BLaER1 (cell line): ENCODE measurements around the gene LCORL.

Experiments used
- H3K27ac ChIP-seq: shearing (Covaris generic); formaldehyde crosslinking; 2 replicates; pipeline ENCODE4 v1.8.1; 2022
- H3K27me3 ChIP-seq: shearing (Covaris generic); formaldehyde crosslinking; 2 replicates; pipeline ENCODE4 v1.8.1; 2022
- H3K36me3 ChIP-seq: shearing (Covaris generic); formaldehyde crosslinking; 2 replicates; pipeline ENCODE4 v1.8.1; 2022
- H3K4me1 ChIP-seq: shearing (Covaris generic); formaldehyde crosslinking; 2 replicates; pipeline ENCODE4 v1.8.1; 2022
- H3K4me2 ChIP-seq: shearing (Covaris generic); formaldehyde crosslinking; 2 replicates; pipeline ENCODE4 v1.8.1; 2022
- H3K4me3 ChIP-seq: shearing (Covaris generic); formaldehyde crosslinking; 2 replicates; pipeline ENCODE4 v1.8.1; 2022
- H3K9ac ChIP-seq: shearing (Covaris generic); formaldehyde crosslinking; 2 replicates; pipeline ENCODE4 v1.8.1; 2022
- H3K9me3 ChIP-seq: shearing (Covaris generic); formaldehyde crosslinking; 2 replicates; pipeline ENCODE4 v1.8.1; 2022
- H4K20me1 ChIP-seq: shearing (Covaris generic); formaldehyde crosslinking; 2 replicates; pipeline ENCODE4 v1.8.1; 2022
- Cebpa-rat ChIP-seq: shearing (Covaris generic); IDR thresholded peaks from 2 replicates; pipeline ENCODE4 v1.8.1; 2022

Gene LCORL

DNA sequence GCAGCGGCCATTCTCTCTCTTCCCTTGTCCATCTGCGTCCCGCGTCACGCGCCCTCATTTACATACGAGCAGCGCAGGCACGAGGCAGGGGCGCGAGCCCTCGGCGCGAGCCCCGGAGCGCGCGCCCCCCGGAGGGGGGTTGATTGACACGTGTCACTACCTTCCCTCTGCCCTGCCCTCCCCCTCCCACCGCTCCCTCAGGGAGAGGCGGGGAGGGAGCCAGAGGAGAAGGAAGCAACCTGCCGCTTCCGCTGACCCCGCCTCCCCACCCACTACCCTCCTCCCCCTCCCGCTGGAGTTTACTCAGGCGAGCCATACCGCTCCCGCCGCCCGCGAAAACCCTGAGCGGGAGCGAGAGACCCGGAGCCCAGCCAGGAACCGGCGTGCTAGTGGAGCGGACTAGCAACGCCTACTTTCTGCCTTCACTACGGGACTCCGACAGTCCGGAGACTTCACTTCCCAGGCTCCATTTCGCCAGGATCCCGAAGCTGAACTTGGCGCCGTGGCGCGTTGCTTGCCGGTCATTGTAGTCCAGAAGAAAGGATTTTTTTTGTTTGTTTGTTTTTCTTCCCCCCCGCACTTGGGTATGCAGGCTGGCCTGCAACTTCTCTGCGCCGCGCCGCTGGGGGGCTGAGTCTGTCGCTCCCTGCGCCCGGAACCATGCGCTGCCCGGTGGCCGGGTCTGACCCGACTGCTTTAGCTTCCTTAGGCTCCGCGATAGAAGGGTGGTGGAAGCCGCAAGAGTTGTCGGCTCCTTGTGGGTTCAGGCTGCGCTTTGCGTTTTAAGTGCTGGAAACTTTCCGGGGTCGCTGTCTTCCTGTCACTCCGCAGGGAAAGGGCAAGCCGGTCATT lies at the start of gene LCORL:
LCORL (minus strand) TSS at position 36 of the 852 bp plus-strand sequence; CDS start at position 32, 4 bp downstream.
- Histone ChIP-seq H3K9me3 (no peaks in the 10 kb centered on the region), H3K36me3 (no peaks in the 10 kb centered on the region), H3K4me2 (peak within 1 kb of the TSS; percentile 96), H3K27ac (peak within 1 kb of the TSS; percentile 98), H3K4me3 (peak within 1 kb of the TSS; percentile 99), H4K20me1 (peaks cover 38% of the 10 kb centered on the region), H3K9ac (peak within 1 kb of the TSS; percentile 97), H3K27me3 (peaks cover 12% of the 10 kb centered on the region), H3K4me1 (peaks cover 28% of the 10 kb centered on the region)
- TF ChIP-seq Cebpa-rat, result no peak

DNA sequence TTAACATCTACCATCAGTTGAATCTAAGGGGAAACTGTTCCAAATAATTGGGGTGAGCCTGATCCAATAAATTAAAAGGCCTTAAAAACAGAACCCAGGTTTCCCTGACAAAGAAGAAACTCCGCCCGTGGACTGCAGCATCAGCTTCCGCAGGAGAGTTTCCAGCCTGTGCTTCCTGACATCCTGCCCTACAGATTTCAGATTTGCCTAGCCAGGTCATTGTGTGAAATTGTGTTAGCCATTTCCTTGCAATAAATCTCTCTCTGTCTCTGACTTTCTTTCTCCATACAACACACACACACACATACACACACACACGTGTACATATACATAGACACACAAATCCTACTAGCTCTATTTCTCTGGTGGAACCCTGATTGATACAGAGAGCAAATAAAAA lies 48.3 kb upstream of the LCORL start:
- Histone ChIP-seq H3K27ac (no peak overlapping the region), H3K27me3 (no peaks in the 10 kb centered on the region), H3K4me1 (no peaks in the 10 kb centered on the region), H3K9me3 (no peaks in the 10 kb centered on the region), H3K4me3 (no peak overlapping the region), H3K4me2 (no peak overlapping the region), H3K9ac (no peak overlapping the region), H3K36me3 (no peaks in the 10 kb centered on the region), H4K20me1 (no peaks in the 10 kb centered on the region)
- TF ChIP-seq Cebpa-rat, result no peak

DNA sequence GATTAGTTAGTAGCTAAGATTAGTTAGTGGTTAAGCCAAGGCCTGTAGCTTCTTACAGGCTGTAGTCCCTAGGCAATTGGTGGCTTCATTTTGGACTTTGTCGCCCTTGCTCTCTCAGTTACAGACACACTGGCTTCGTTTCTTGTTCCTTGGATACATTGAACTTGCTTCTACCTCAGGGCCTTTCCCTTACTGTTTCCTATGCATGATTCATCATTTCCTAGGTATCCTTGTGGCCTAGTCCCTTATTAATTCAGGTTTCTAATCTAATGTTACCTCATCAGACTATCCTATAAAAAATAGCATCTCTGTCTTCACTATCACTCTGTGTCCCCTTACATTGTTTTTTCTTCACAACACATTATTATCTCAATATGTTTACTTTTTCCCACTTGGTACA lies 45.5 kb upstream of the LCORL start:
- no peak for TF ChIP-seq Cebpa-rat
- peaks cover 15% of the 10 kb centered on the region; the same call in 1 of the 2 replicates for H3K9me3 ChIP-seq
- H3K9ac ChIP-seq, result no peak overlapping the region

DNA sequence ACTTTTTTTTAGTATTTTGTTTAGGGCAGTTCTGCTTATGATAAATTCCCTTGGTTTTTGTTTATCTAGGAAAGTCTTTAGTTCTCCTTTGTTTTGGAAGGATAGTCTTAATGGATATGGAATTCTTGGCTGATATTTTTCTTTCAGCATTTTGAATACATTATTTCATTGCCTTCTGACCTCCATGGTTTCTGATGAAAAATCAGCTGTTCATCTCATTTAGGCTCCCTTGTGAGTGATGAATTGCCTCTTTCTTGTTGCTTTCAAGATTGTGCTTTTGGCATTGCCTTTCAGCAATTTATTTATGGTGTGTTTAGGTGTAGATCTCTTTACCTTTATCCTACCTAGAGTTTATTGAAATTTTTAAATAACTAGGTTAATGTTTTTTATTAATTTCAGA lies 41.5 kb upstream of the LCORL start:
- no peak overlapping the region for H3K4me3 ChIP-seq

More for the DNA sequence above, 45.5 kb upstream of the LCORL start:
- Histone ChIP-seq H4K20me1 (no peaks in the 10 kb centered on the region), H3K4me3 (no peak overlapping the region), H3K27ac (no peak overlapping the region), H3K4me1 (no peaks in the 10 kb centered on the region), H3K27me3 (no peaks in the 10 kb centered on the region), H3K36me3 (no peaks in the 10 kb centered on the region), H3K4me2 (no peak overlapping the region)

DNA sequence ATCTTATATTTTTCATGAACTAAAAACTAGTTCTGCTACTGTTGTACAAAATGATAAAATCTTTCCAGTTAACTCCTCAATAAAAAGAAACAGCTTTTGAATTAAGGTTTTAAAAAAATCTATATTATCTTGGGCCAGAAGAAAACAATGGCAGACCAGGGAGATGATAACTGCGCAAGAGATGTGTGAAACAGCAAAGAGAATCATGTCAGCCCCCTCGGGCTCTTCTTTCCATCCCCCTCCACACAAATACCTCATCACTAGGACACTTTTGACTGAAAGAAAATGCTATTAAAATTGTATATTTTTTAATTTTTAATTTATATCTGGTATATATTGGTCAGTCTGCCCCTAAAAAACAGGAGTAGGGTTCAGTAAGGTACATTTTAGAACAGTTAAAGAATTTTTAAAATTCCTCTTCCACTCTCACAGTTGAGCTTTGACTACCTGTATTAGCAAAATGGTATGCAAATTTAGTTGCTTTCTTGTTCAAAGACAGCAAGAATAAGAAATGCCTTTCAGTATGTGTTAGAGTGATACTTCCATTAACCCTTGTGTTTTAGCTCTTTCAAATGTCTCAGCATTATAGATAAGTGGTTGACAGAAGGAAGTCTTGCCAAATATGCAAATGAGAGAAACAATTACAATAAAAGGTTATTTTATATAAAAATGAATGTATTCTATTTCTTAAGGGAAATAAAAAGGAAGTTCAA lies 36.4 kb upstream of the LCORL start:
- Histone ChIP-seq H3K36me3 (no peaks in the 10 kb centered on the region), H3K27ac (no peak overlapping the region), H3K9me3 (no peaks in the 10 kb centered on the region), H3K4me3 (no peak overlapping the region), H3K4me1 (peaks cover 25% of the 10 kb centered on the region), H3K9ac (no peak overlapping the region), H4K20me1 (no peaks in the 10 kb centered on the region), H3K27me3 (no peaks in the 10 kb centered on the region), H3K4me2 (peak overlapping the region; percentile 84)
- TF ChIP-seq Cebpa-rat, result no peak

More for the DNA sequence above, 41.5 kb upstream of the LCORL start:
- Histone ChIP-seq H3K4me2 (no peak overlapping the region), H3K27me3 (no peaks in the 10 kb centered on the region), H3K4me1 (peaks cover 3% of the 10 kb centered on the region), H3K9me3 (peaks cover 15% of the 10 kb centered on the region; the same call in 1 of the 2 replicates), H3K9ac (no peak overlapping the region), H3K36me3 (no peaks in the 10 kb centered on the region), H3K27ac (no peak overlapping the region), H4K20me1 (no peaks in the 10 kb centered on the region)
- no peak for TF ChIP-seq Cebpa-rat

DNA sequence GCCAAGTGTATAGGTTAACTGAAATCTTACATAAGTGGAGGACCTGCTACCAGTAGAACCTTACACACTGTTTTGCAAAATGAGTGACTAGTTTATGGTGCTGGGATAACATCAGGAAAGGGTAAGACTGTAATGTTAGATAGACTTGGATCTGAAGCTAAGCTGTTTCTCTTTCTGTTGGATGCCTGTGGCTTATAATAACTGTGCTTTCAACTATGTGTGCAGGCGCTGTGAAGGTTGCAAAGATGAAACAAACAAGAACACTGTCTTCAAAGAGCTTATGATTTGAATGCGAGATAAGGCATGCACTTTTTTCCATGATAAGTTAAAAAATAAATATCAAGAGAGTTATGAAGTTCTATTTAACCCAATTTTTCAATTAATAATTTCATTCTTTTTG lies 34.5 kb upstream of the LCORL start:
- Histone ChIP-seq H3K9ac (no peak overlapping the region), H3K4me3 (no peak overlapping the region), H3K36me3 (no peaks in the 10 kb centered on the region), H3K27me3 (no peaks in the 10 kb centered on the region), H3K27ac (no peak overlapping the region), H4K20me1 (no peaks in the 10 kb centered on the region), H3K9me3 (no peaks in the 10 kb centered on the region), H3K4me2 (no peak overlapping the region), H3K4me1 (peaks cover 25% of the 10 kb centered on the region)
- TF ChIP-seq Cebpa-rat, result no peak

DNA sequence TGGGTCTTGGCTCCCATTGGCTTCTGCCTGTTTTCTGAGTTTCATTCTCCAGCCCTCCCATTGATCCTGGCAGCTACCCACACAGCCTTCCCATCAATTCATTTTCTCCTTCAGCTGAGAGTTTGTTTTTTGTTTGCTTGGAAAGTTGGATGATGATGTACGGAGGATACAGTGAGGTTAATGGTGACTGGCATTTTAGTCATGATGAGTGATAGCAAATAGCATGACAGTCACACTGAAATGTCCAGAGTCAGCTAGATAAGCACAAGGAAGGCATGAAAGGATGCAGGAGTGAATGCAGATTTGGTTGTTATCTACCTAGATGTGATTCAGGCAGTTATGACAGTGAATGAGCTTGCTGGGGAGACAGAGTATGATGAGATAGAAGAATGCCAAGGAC lies 30.6 kb upstream of the LCORL start:
- Histone ChIP-seq H3K27me3 (no peaks in the 10 kb centered on the region), H3K36me3 (no peaks in the 10 kb centered on the region), H3K9ac (no peak overlapping the region), H3K9me3 (no peaks in the 10 kb centered on the region), H3K4me2 (no peak overlapping the region), H4K20me1 (no peaks in the 10 kb centered on the region), H3K27ac (no peak overlapping the region), H3K4me1 (peaks cover 13% of the 10 kb centered on the region), H3K4me3 (no peak overlapping the region)
- no peak for TF ChIP-seq Cebpa-rat

DNA sequence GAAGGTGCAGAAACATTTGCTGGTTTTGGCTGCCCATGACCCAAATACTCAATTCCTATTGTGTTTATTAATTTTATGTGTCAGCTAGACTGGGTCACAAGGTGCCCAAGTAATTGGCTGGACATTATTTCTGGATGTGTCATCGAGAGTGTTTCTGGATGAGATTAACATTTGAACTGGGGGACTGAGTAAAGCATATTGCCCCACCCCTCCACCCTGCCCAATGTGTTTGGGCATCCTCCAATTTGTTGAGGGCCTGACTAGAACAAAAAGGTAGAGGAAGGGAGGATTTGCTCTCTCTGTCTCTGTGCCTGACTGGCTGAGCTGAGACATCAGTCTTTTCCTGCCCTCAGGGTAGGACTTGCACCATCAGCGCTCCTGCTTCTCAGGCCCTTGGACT lies 29.7 kb upstream of the LCORL start:
- H3K9ac ChIP-seq, result no peak overlapping the region
- no peaks in the 10 kb centered on the region for H4K20me1 ChIP-seq
- no peak overlapping the region for H3K4me3 ChIP-seq
- H3K9me3 ChIP-seq, result no peaks in the 10 kb centered on the region
- no peaks in the 10 kb centered on the region for H3K36me3 ChIP-seq
- no peak for TF ChIP-seq Cebpa-rat
- H3K27me3 ChIP-seq, result no peaks in the 10 kb centered on the region
- H3K4me2 ChIP-seq, result no peak overlapping the region
- no peak overlapping the region for H3K27ac ChIP-seq
- 0 out of 2 replicates have a peak, but pooled peaks cover 6% of the 10 kb centered on the region for H3K4me1 ChIP-seq

DNA sequence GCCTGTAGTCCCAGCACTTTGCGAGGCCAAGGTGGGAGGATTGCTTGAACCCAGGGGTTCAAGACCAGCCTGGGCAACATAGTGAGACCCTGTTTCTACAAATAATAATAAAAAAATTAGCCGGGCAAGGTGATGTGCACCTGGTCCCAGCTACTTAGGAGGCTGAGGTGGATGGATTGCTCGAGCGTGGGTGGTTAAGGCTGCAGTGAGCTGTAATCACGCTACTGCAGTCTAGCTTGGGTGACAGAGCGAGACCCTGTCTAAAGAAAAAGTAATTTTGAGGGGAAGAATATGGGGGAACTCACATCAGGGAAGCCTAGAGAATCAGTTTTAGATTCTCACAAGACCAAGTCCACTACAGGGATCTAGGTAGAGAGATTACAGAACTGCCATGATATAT lies 28.9 kb upstream of the LCORL start:
- TF ChIP-seq Cebpa-rat, result no peak
- H4K20me1 ChIP-seq, result no peaks in the 10 kb centered on the region

DNA sequence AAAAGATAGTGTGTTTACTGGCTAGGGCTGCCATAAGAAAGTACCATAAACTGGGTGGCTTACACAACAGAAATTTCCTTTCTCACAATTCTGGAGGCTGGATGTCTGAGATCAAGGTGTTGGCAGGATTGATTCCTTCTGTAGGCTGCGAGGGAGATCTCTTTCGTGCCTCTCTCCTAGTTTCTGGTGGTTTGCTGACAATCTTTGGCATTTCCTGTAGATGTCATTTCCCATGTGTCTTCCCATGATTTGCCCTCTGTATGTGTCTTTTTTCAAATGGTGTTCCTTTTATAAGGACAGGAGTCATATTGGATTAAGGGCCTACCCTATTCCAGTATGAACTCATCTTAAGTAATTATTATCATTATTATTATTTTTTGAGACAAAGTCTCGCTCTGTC lies 27.9 kb upstream of the LCORL start:
- Histone ChIP-seq H4K20me1 (no peaks in the 10 kb centered on the region), H3K4me1 (no peaks in the 10 kb centered on the region), H3K9me3 (no peaks in the 10 kb centered on the region), H3K27me3 (no peaks in the 10 kb centered on the region), H3K36me3 (no peaks in the 10 kb centered on the region), H3K9ac (no peak overlapping the region), H3K27ac (no peak overlapping the region), H3K4me3 (no peak overlapping the region), H3K4me2 (no peak overlapping the region)
- TF ChIP-seq Cebpa-rat, result no peak

More for the DNA sequence above, 28.9 kb upstream of the LCORL start:
- Histone ChIP-seq H3K4me1 (no peaks in the 10 kb centered on the region), H3K27me3 (no peaks in the 10 kb centered on the region), H3K9me3 (no peaks in the 10 kb centered on the region), H3K27ac (no peak overlapping the region), H3K9ac (no peak overlapping the region), H3K36me3 (no peaks in the 10 kb centered on the region), H3K4me2 (no peak overlapping the region), H3K4me3 (no peak overlapping the region)
